ENCODE data around the gene SHC1. TPM values are rescaled to one million over a fixed set of nuclear protein-coding genes. Genes with fewer than 3 reads are reported as not detected.

Gene SHC1
- polyA plus RNA-seq, 1 experiment, result 371 TPM

DNA sequence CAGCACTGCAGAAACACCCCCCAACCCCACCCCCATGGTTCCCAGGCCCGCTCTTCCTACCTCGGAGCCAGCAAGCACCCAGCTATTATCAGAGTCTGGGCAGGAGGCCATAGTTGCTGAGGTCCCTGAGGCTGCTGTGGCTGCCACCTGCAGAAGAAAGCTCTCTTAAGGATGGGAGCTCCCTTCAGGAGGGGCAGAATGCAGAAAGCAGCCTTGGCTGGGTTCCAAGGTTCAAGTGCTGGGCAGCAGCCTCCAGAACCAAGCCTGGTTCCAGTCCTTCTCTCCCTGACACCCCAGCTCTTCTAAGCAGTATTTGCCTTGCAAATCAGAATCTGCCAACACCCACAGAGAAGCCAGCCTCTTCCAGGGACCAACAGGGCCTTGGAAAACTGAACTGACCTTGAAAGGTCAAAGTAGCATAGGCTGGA lies 16.9 kb downstream of the SHC1 start:
- CTCF ChIA-PET, result interaction anchor here (1.0 to 3.8 kb wide), 6 partner anchors 10 to 394 kb away, joined by 4 to 28 read pairs (median 12); partner anchors contain the start of gene LENEP
- TF ChIP-seq, protein P1, sequence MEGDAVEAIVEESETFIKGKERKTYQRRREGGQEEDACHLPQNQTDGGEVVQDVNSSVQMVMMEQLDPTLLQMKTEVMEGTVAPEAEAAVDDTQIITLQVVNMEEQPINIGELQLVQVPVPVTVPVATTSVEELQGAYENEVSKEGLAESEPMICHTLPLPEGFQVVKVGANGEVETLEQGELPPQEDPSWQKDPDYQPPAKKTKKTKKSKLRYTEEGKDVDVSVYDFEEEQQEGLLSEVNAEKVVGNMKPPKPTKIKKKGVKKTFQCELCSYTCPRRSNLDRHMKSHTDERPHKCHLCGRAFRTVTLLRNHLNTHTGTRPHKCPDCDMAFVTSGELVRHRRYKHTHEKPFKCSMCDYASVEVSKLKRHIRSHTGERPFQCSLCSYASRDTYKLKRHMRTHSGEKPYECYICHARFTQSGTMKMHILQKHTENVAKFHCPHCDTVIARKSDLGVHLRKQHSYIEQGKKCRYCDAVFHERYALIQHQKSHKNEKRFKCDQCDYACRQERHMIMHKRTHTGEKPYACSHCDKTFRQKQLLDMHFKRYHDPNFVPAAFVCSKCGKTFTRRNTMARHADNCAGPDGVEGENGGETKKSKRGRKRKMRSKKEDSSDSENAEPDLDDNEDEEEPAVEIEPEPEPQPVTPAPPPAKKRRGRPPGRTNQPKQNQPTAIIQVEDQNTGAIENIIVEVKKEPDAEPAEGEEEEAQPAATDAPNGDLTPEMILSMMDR (IDR thresholded peaks at IDR 0.05; ENCODE audit: low read depth, low read length), result no peak
- no peaks in the 10 kb centered on the region for H3K9me3 ChIP-seq (ENCODE audit: control insufficient read depth, insufficient read depth, low read length)
- H3K27me3 ChIP-seq (ENCODE audit: control insufficient read depth, insufficient read depth, low read length), result no peaks in the 10 kb centered on the region
- DNase-seq (ENCODE audit: low read depth, low spot score), result no peak
- H3K27ac ChIP-seq (ENCODE audit: low read depth, low read length), result no peak overlapping the region
- POLR2A ChIA-PET, result interaction anchor here (5.5 kb wide), 1 partner anchor 17 kb away, joined by 21 read pairs; the partner anchor contains the start of gene SHC1
- H3K4me3 ChIP-seq (ENCODE audit: low read depth, low read length), result no peak overlapping the region

DNA sequence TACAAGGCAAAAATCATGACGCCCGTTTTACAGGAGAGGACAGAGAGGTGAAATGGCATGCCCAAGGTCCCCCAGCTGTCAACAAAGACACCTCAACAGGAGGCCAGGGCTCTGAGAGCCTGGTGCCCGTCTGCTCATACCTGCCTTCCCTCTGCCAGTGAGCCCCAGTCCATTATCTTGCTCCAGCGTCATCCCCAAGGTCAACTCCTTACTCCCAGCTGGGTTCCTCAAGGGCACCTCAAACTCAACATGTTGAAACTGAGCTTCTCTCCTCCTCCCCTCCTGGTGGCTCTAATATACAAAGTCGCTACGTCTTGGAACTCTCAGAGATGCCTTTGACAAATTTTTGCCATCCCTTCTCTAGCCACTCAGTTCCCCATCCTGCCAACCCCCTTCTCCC lies 17.9 kb downstream of the SHC1 start:
- CTCF ChIA-PET, result interaction anchor here (0.8 to 2.5 kb wide), 3 partner anchors 8 to 132 kb away, joined by 3 to 6 read pairs (median 4); partner anchors contain the start of gene PMVK
- Histone ChIP-seq H3K27ac (ENCODE audit: low read depth, low read length) (no peak overlapping the region), H3K9me3 (ENCODE audit: control insufficient read depth, insufficient read depth, low read length) (no peaks in the 10 kb centered on the region)

DNA sequence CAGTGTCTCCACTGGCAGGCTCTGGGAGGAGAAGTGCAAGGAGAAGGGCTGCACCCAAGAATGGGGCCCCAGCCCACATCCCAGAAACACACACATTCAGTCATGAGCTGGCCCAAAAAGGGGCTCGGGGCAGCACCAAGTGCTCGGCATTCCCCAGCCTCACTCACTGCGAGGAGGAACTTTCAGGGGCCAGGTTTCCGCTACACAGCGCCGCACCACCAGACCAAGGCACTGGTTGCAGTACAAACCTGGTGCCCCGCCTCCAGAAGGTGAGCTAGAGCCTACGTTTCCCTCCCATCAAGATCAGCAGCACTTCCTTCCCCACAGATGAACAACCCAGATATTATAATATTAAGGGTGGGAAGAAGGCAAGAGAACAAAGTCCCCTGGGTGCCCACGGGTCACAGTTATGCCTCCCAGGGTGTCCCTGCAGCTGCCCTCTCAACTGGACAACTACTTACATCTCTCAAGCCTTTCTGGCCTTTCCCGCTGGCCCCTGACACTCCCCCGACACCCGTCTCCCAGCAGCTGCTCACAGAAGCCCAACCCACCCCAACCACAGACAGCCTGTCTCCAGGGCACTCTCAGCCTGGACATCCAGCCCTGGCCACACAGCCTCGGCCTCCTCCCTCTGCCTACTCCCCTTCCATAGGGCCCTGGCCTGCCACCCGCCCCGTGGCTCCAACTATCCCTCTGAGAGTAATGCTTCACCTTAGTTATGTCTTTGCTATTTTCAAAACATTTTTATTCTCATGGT lies 18.5 kb downstream of the SHC1 start:
- no peak for DNase-seq (ENCODE audit: low read depth, low spot score)
- Histone ChIP-seq H3K4me3 (ENCODE audit: low read depth, low read length) (no peak overlapping the region), H3K27me3 (ENCODE audit: control insufficient read depth, insufficient read depth, low read length) (no peaks in the 10 kb centered on the region), H3K27ac (ENCODE audit: low read depth, low read length) (no peak overlapping the region), H3K9me3 (ENCODE audit: control insufficient read depth, insufficient read depth, low read length) (no peaks in the 10 kb centered on the region)
- ChIA-PET CTCF (interaction anchor here (0.8 to 1.5 kb wide), 2 partner anchors 9 to 16 kb away, joined by 3 to 4 read pairs; partner anchors contain the start of gene PMVK), POLR2A (interaction anchor here (0.7 to 1.3 kb wide), 2 partner anchors 15 to 19 kb away, joined by 3 to 4 read pairs; partner anchors contain the start of genes PMVK and SHC1)
- TF ChIP-seq, protein P1 (IDR thresholded peaks at IDR 0.05; ENCODE audit: low read depth, low read length), result no peak

More for the DNA sequence above, 17.9 kb downstream of the SHC1 start:
- no peak overlapping the region for H3K4me3 ChIP-seq (ENCODE audit: low read depth, low read length)
- TF ChIP-seq, protein P1 (IDR thresholded peaks at IDR 0.05; ENCODE audit: low read depth, low read length), result no peak
- no peak for DNase-seq (ENCODE audit: low read depth, low spot score)
- POLR2A ChIA-PET, result interaction anchor here (1.3 kb wide), 1 partner anchor 18 kb away, joined by 4 read pairs; the partner anchor contains the start of gene SHC1
- no peaks in the 10 kb centered on the region for H3K27me3 ChIP-seq (ENCODE audit: control insufficient read depth, insufficient read depth, low read length)

DNA sequence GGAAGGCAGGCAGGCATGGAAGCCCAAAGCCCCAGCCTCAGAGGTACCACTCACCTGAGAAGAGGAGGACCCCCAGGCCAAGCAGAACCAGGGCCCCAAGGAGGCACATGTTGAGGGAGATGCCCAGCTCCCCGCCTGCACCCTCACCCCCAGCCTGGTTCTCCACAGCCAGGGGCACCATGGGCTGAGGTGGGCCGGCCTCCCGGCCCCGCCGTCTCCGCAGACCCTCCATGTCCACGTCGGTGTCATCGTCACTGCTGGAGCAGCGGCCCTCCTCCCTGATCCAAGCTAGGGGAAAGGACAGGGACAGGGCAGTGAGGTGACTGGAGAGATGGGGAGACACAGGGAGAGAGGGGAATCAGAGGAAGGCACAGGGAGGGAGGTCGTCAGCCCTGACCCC lies 22.5 kb downstream of the SHC1 start:
- TF ChIP-seq, protein P1 (IDR thresholded peaks at IDR 0.05; ENCODE audit: low read depth, low read length), result no peak
- Histone ChIP-seq H3K9me3 (ENCODE audit: control insufficient read depth, insufficient read depth, low read length) (no peaks in the 10 kb centered on the region), H3K27ac (ENCODE audit: low read depth, low read length) (no peak overlapping the region), H3K27me3 (ENCODE audit: control insufficient read depth, insufficient read depth, low read length) (no peaks in the 10 kb centered on the region), H3K4me3 (ENCODE audit: low read depth, low read length) (no peak overlapping the region)
- POLR2A ChIA-PET, result interaction anchor here (0.6 kb wide), 1 partner anchor 21 kb away, joined by 4 read pairs; no protein-coding TSS in a partner anchor
- no peak for DNase-seq (ENCODE audit: low read depth, low spot score)
- CTCF ChIA-PET, result no interaction called here
